ENCODE data around the gene CFAP210. TPM values are rescaled to one million over a fixed set of nuclear protein-coding genes. Genes with fewer than 3 reads are reported as not detected.

CFAP210 gene
- total and polyA plus RNA-seq, 2 donors (not counting 1 experiment from before 2014, with no cell fraction given) = not detected

- Histone ChIP-seq H3K36me3 (ENCODE audit: control insufficient read depth, insufficient read depth, low read length) (peaks cover 1% of the 10 kb centered on the region), H3K9me3 (ENCODE audit: control insufficient read depth, insufficient read depth, low read depth, low read length) (no peaks in the 10 kb centered on the region), H3K27me3 (ENCODE audit: control insufficient read depth, insufficient read depth, low read length) (no peaks in the 10 kb centered on the region), H3K27ac (ENCODE audit: insufficient read depth, low read length) (no peak overlapping the region), H3K4me3 (replicated peaks in 1 of 4; ENCODE audit: control extremely low read depth in 1 of 4, insufficient read depth in 1 of 4, low read depth in 3 of 4, low read length in 4 of 4) (no peak overlapping the region), H3K79me2 (ENCODE audit: control insufficient read depth, insufficient read depth, low read length) (no peaks in the 10 kb centered on the region), H4K20me1 (ENCODE audit: control insufficient read depth, extremely low read depth, insufficient read depth, low read length) (no peaks in the 10 kb centered on the region), H3K4me2 (ENCODE audit: extremely low read depth, insufficient read depth, low read length) (no peak overlapping the region), H3K4me1 (ENCODE audit: control insufficient read depth, extremely low read depth, insufficient read depth, low read length) (no peaks in the 10 kb centered on the region), H3K9ac (ENCODE audit: insufficient read depth, low read length) (no peak overlapping the region), H2AFZ (ENCODE audit: low read length) (no peak overlapping the region)
- DNase-seq (ENCODE audit: low read depth in 2 of 2) = no peak
- TF ChIP-seq CTCF (conservative IDR thresholded peaks at IDR 0.05 in 1 of 2, IDR thresholded peaks at IDR 0.05 in 1 of 2; ENCODE audit: low read depth in 1 of 2, low read length in 2 of 2) (no peak), EZH2 (IDR thresholded peaks at IDR 0.05; ENCODE audit: low read length, missing control alignments) (no peak)
These were observed 68.4 kb downstream of the CFAP210 start for GRCh38 chr2:169625781-169626180.

- H3K36me3 ChIP-seq (ENCODE audit: control insufficient read depth, insufficient read depth, low read length) = peaks cover 1% of the 10 kb centered on the region
- H3K4me2 ChIP-seq (ENCODE audit: extremely low read depth, insufficient read depth, low read length) = no peak overlapping the region
- H3K9me3 ChIP-seq (ENCODE audit: control insufficient read depth, insufficient read depth, low read depth, low read length) = no peaks in the 10 kb centered on the region
- H3K27me3 ChIP-seq (ENCODE audit: control insufficient read depth, insufficient read depth, low read length) = no peaks in the 10 kb centered on the region
- TF ChIP-seq CTCF (conservative IDR thresholded peaks at IDR 0.05 in 1 of 2, IDR thresholded peaks at IDR 0.05 in 1 of 2; ENCODE audit: low read depth in 1 of 2, low read length in 2 of 2) (no peak), EZH2 (IDR thresholded peaks at IDR 0.05; ENCODE audit: low read length, missing control alignments) (no peak)
- H3K79me2 ChIP-seq (ENCODE audit: control insufficient read depth, insufficient read depth, low read length) = peaks cover 2% of the 10 kb centered on the region
- H3K4me3 ChIP-seq (replicated peaks in 1 of 4; ENCODE audit: control extremely low read depth in 1 of 4, insufficient read depth in 1 of 4, low read depth in 3 of 4, low read length in 4 of 4) = no peak overlapping the region
- H3K27ac ChIP-seq (ENCODE audit: insufficient read depth, low read length) = no peak overlapping the region
- DNase-seq (ENCODE audit: low read depth in 2 of 2) = no peak
- no peaks in the 10 kb centered on the region for H3K4me1 ChIP-seq (ENCODE audit: control insufficient read depth, extremely low read depth, insufficient read depth, low read length)
- no peak overlapping the region for H2AFZ ChIP-seq (ENCODE audit: low read length)
- H4K20me1 ChIP-seq (ENCODE audit: control insufficient read depth, extremely low read depth, insufficient read depth, low read length) = no peaks in the 10 kb centered on the region
- H3K9ac ChIP-seq (ENCODE audit: insufficient read depth, low read length) = no peak overlapping the region
These were observed 71.0 kb downstream of the CFAP210 start for GRCh38 chr2:169623235-169623634.

GRCh38 chr2:169620509-169620908, 73.7 kb downstream of the CFAP210 start:
- Histone ChIP-seq H3K4me1 (ENCODE audit: control insufficient read depth, extremely low read depth, insufficient read depth, low read length) (no peaks in the 10 kb centered on the region), H3K4me2 (ENCODE audit: extremely low read depth, insufficient read depth, low read length) (no peak overlapping the region), H3K27me3 (ENCODE audit: control insufficient read depth, insufficient read depth, low read length) (no peaks in the 10 kb centered on the region), H3K79me2 (ENCODE audit: control insufficient read depth, insufficient read depth, low read length) (peaks cover 4% of the 10 kb centered on the region), H3K9ac (ENCODE audit: insufficient read depth, low read length) (no peak overlapping the region), H2AFZ (ENCODE audit: low read length) (no peak overlapping the region), H3K27ac (ENCODE audit: insufficient read depth, low read length) (no peak overlapping the region), H3K9me3 (ENCODE audit: control insufficient read depth, insufficient read depth, low read depth, low read length) (no peaks in the 10 kb centered on the region), H4K20me1 (ENCODE audit: control insufficient read depth, extremely low read depth, insufficient read depth, low read length) (no peaks in the 10 kb centered on the region), H3K36me3 (ENCODE audit: control insufficient read depth, insufficient read depth, low read length) (peaks cover 1% of the 10 kb centered on the region), H3K4me3 (replicated peaks in 1 of 4; ENCODE audit: control extremely low read depth in 1 of 4, insufficient read depth in 1 of 4, low read depth in 3 of 4, low read length in 4 of 4) (no peak overlapping the region)
- TF ChIP-seq EZH2 (IDR thresholded peaks at IDR 0.05; ENCODE audit: low read length, missing control alignments) (no peak), CTCF (conservative IDR thresholded peaks at IDR 0.05 in 1 of 2, IDR thresholded peaks at IDR 0.05 in 1 of 2; ENCODE audit: low read depth in 1 of 2, low read length in 2 of 2) (no peak)
- DNase-seq (ENCODE audit: low read depth in 2 of 2) = no peak

All from fibroblast of lung (primary cell).